Fibroblast of skin of left biceps (primary cell): Measurements from ENCODE around the gene AFAP1L2.

Experiments
- DNase-seq, 2 experiments: peaks; one replicate each; pipeline ENCODE4 v3.0.0-alpha.2; 2013; ENCODE audit warnings: low read depth in 2 of 2

Gene AFAP1L2

GRCh38 chr10:114404171-114405010 is at the start of gene AFAP1L2:
TSS of gene AFAP1L2 (minus strand) at chr10:114404502. CDS start at chr10:114404455, 47 bp downstream.
- no peak for DNase-seq

- DNase-seq, result no peak
Observed at GRCh38 chr10:114453576-114453975, 49.3 kb upstream of the AFAP1L2 start.

GRCh38 chr10:114448897-114449296 is 44.6 kb upstream of the AFAP1L2 start:
- no peak for DNase-seq

GRCh38 chr10:114445332-114445731 is 41.0 kb upstream of the AFAP1L2 start:
- no peak for DNase-seq

GRCh38 chr10:114444819-114445218 is 40.5 kb upstream of the AFAP1L2 start:
- DNase-seq, result no peak

- no peak for DNase-seq
Observed at GRCh38 chr10:114442091-114442630, 37.9 kb upstream of the AFAP1L2 start.

- no peak for DNase-seq
Observed at GRCh38 chr10:114441107-114441506, 36.8 kb upstream of the AFAP1L2 start.

GRCh38 chr10:114437473-114438292 is 33.4 kb upstream of the AFAP1L2 start:
- DNase-seq, result no peak

- DNase-seq, result no peak
Observed at GRCh38 chr10:114436941-114437340, 32.6 kb upstream of the AFAP1L2 start.

GRCh38 chr10:114432566-114433093 is 28.3 kb upstream of the AFAP1L2 start:
- DNase-seq, result no peak

- no peak for DNase-seq
Observed at GRCh38 chr10:114431414-114432135, 27.3 kb upstream of the AFAP1L2 start.

GRCh38 chr10:114430688-114431413 is 26.5 kb upstream of the AFAP1L2 start:
- DNase-seq, result no peak

GRCh38 chr10:114429581-114430335 is 25.5 kb upstream of the AFAP1L2 start:
- no peak for DNase-seq

- no peak for DNase-seq
Observed at GRCh38 chr10:114427124-114427852, 23.0 kb upstream of the AFAP1L2 start.

GRCh38 chr10:114426476-114426875 is 22.2 kb upstream of the AFAP1L2 start:
- DNase-seq, result no peak

- no peak for DNase-seq
Observed at GRCh38 chr10:114420811-114421485, 16.6 kb upstream of the AFAP1L2 start.

- no peak for DNase-seq
Observed at GRCh38 chr10:114418109-114418508, 13.8 kb upstream of the AFAP1L2 start.

GRCh38 chr10:114412907-114413797 is 8.8 kb upstream of the AFAP1L2 start:
- DNase-seq, result no peak
